IPS DF 6.9 (cell line): ENCODE data around the gene SPAG8.
A peak's percentile ranks its signal among the peaks of the same experiment; 100 is the strongest.

Experiments used
- DNase-seq: peaks from one replicate; pipeline ENCODE4 v3.0.0-alpha.2; 2013; ENCODE audit warnings: low read depth, low spot score
- H3K27ac ChIP-seq: one replicate; pipeline ENCODE4 v1.5.1; 2013; ENCODE audit warnings: low read length, control low read depth
- H3K27me3 ChIP-seq: 2 replicates; pipeline ENCODE4 v1.6.1; 2013; ENCODE audit warnings: mild to moderate bottlenecking, low read length; ENCODE audit not compliant: control insufficient read depth, insufficient read depth
- H3K36me3 ChIP-seq: 2 replicates; pipeline ENCODE4 v1.6.1; 2013; ENCODE audit warnings: low read length; ENCODE audit not compliant: control insufficient read depth, insufficient read depth
- H3K4me1 ChIP-seq: 2 replicates; pipeline ENCODE4 v1.6.1; 2013; ENCODE audit warnings: low read length; ENCODE audit not compliant: control insufficient read depth, insufficient read depth
- H3K4me3 ChIP-seq: 2 replicates; pipeline ENCODE4 v1.5.1; 2013; ENCODE audit warnings: mild to moderate bottlenecking, low read length
- H3K9me3 ChIP-seq: 2 replicates; pipeline ENCODE4 v1.6.1; 2013; ENCODE audit warnings: low read length, inconsistent platforms; ENCODE audit not compliant: control insufficient read depth, insufficient read depth
- WGBS: extraction: QIAGEN DNeasy Blood & Tissue Kit; methylation state at CpG from one replicate; pipeline ENCODE4 v1.1.7; 2013; ENCODE audit warnings: mixed read lengths, missing lambda C conversion rate; ENCODE audit not compliant: insufficient read length, insufficient coverage; 5-methylcytosine and 5-hydroxymethylcytosine counted together

SPAG8 gene

DNA sequence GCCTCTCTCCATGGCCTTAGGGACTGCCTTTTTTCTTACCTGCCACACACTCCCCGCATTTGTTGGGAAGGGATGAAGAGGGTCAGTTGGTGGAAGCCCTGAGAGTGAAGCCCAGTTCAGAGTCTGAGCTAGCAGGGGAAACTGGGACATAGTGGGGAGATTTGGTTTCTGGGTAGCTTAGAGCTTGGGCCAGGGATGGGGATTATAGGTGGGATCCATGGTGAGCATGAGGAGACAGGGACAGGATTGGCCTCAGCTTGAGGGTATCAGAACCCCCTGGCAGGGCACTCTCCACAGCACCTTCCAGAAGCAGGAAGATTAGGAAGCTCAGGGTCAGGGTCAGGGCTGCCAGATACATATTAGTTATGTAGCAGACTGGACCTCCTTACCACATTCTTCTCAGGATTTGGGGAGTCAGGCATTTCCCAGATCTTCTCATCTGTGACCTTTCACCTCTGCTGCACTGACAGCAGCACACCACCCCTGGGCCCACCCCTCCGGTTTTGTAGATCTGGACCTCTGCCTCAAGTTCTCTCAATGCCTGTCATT is 40.3 kb upstream of the SPAG8 start:
- Histone ChIP-seq H3K36me3 (peaks cover 4% of the 10 kb centered on the region; the same call in 1 of the 2 replicates), H3K27ac (no peak overlapping the region), H3K27me3 (no peaks in the 10 kb centered on the region), H3K4me3 (no peak overlapping the region), H3K9me3 (no peaks in the 10 kb centered on the region), H3K4me1 (no peaks in the 10 kb centered on the region)
- no CpG with 5 or more reads among the region's 2 CpGs for WGBS
- DNase-seq = no peak

- no peak for DNase-seq
- Histone ChIP-seq H3K27ac (no peak overlapping the region), H3K4me3 (no peak overlapping the region)
These were observed 35.9 kb upstream of the SPAG8 start for GRCh38 chr9:35847792-35848572.

DNA sequence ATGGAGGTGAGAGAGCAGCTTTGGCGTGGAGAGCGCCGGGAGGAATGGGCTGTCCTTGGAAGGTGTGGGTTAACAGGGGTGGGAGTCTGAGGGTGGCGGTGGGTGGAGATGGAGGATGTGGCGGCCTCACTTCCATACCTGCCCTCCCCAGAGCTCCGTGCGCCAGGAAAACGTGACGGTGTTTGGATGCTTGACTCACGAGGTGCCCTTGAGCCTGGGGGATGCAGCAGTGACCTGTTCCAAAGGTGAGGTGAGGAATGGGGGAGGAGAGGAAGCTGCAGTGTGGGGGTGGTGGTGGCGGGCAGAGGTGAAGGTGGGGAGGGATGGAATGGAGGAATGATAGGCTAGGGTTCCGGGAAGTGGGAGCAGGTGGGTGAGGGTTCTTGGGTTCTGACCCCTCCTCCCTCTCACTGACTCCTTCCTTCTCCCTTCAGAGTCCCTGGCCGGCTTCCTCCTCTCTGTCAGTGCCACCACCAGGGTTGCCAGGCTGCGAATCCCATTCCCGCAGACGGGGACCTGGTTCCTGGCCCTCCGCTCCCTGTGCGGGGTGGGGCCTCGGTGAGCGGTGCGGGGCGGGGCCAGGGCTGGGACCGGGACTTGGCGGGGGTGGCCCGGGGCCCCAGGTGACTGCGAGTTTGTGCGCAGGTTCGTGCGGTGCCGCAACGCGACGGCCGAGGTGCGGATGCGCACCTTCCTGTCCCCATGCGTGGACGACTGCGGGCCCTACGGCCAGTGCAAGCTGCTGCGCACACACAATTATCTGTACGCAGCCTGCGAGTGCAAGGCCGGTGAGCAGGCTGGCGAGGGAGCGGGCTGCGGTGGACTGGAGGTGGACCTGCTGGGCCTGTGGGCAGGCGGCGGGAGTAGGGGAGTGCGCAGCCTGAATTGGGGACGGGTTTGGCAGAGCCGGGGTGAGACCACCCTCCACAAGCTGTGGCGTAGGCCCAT is 34.0 kb upstream of the SPAG8 start:
- no CpG with 5 or more reads among the region's 53 CpGs for WGBS
- Histone ChIP-seq H3K9me3 (no peaks in the 10 kb centered on the region), H3K4me3 (peak overlapping the region; percentile 75), H3K27ac (no peak overlapping the region), H3K36me3 (0 out of 2 replicates have a peak, but pooled peaks cover 3% of the 10 kb centered on the region), H3K27me3 (no peaks in the 10 kb centered on the region), H3K4me1 (peaks cover 8% of the 10 kb centered on the region)
- DNase-seq = no peak

More at GRCh38 chr9:35847792-35848572, 35.9 kb upstream of the SPAG8 start:
- Histone ChIP-seq H3K27me3 (no peaks in the 10 kb centered on the region), H3K9me3 (no peaks in the 10 kb centered on the region), H3K4me1 (peaks cover 8% of the 10 kb centered on the region), H3K36me3 (0 out of 2 replicates have a peak, but pooled peaks cover 3% of the 10 kb centered on the region)
- no CpG with 5 or more reads among the region's 4 CpGs for WGBS

GRCh38 chr9:35844628-35845270 is 32.7 kb upstream of the SPAG8 start:
- peaks cover 8% of the 10 kb centered on the region for H3K4me1 ChIP-seq

DNA sequence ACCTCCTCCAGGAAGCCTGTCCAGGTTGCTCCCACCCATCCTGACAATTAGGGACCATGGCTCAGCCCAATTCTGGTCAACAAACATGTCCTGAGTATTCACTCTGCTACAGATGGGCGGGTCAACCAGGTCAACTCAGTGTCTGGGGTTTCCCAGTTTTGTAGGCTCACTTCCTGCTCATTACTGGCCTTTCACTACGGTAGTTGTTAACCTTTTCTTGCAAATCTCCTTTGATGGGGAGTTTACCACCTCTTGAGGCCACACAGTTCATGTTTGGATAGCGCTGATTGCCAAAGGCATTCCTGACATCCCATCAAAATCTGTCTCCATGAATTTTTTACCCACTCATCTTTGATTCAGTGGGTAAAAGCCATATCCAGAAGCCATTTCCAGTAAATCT is 30.7 kb upstream of the SPAG8 start:
- H3K4me3 ChIP-seq = no peak overlapping the region

More at GRCh38 chr9:35844628-35845270, 32.7 kb upstream of the SPAG8 start:
- Histone ChIP-seq H3K27ac (no peak overlapping the region), H3K4me3 (no peak overlapping the region), H3K36me3 (0 out of 2 replicates have a peak, but pooled peaks cover 3% of the 10 kb centered on the region), H3K27me3 (no peaks in the 10 kb centered on the region), H3K9me3 (no peaks in the 10 kb centered on the region)
- WGBS = no CpG with 5 or more reads among the region's 7 CpGs
- DNase-seq = no peak

DNA sequence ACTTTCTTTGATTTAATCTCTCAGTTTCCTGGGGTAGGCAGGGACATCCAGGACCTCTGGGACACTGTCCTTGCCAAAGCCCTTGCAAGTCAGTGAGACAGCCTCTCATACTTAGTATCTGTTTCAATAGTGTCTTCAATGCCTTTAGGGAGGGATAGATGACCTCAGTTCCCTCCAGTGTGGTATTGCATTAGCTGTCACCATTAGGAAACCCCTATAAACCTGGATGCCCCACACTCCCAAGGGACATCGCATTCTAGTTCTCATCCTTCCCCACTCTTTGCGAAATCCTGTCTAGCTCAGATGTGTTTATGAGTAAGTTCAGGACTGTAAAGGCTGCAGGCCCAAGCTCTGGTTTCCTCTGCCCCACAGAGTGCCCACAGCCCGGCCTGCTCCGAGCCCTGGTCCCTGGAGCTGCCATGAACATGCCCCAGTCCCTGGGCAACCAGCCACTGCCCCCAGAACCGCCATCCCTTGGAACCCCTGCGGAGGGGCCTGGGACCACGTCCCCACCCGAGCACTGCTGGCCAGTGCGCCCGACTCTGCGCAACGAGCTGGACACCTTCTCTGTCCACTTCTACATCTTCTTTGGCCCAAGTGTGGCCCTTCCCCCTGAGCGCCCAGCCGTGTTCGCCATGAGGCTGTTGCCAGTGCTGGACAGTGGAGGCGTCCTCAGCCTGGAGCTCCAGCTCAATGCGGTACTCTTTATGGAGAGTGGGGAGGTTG is 30.1 kb upstream of the SPAG8 start:
- no peak for DNase-seq
- Histone ChIP-seq H3K27ac (no peak overlapping the region), H3K36me3 (0 out of 2 replicates have a peak, but pooled peaks cover 3% of the 10 kb centered on the region), H3K4me3 (no peak overlapping the region), H3K4me1 (peaks cover 8% of the 10 kb centered on the region), H3K27me3 (no peaks in the 10 kb centered on the region), H3K9me3 (no peaks in the 10 kb centered on the region)
- no CpG with 5 or more reads among the region's 17 CpGs for WGBS

More for the DNA sequence above, 30.7 kb upstream of the SPAG8 start:
- Histone ChIP-seq H3K27me3 (no peaks in the 10 kb centered on the region), H3K4me1 (peaks cover 8% of the 10 kb centered on the region), H3K27ac (no peak overlapping the region), H3K36me3 (0 out of 2 replicates have a peak, but pooled peaks cover 3% of the 10 kb centered on the region), H3K9me3 (no peaks in the 10 kb centered on the region)
- no CpG with 5 or more reads among the region's 3 CpGs for WGBS
- DNase-seq = no peak

- Histone ChIP-seq H3K27ac (no peak overlapping the region), H3K36me3 (no peaks in the 10 kb centered on the region), H3K4me1 (peaks cover 5% of the 10 kb centered on the region), H3K27me3 (no peaks in the 10 kb centered on the region), H3K9me3 (no peaks in the 10 kb centered on the region), H3K4me3 (no peak overlapping the region)
- no CpG with 5 or more reads among the region's 5 CpGs for WGBS
- DNase-seq = no peak
These were observed 29.5 kb upstream of the SPAG8 start for GRCh38 chr9:35841645-35841900.

- no peaks in the 10 kb centered on the region for H3K27me3 ChIP-seq
- DNase-seq = no peak
- H3K9me3 ChIP-seq = no peaks in the 10 kb centered on the region
- no peak overlapping the region for H3K27ac ChIP-seq
- no peaks in the 10 kb centered on the region for H3K36me3 ChIP-seq
- H3K4me3 ChIP-seq = no peak overlapping the region
- no CpG with 5 or more reads among the region's 15 CpGs for WGBS
- peaks cover 2% of the 10 kb centered on the region; the same call in 1 of the 2 replicates for H3K4me1 ChIP-seq
These were observed 29.0 kb upstream of the SPAG8 start for GRCh38 chr9:35840881-35841644.

GRCh38 chr9:35839926-35840325 is 27.9 kb upstream of the SPAG8 start:
- H3K27ac ChIP-seq = no peak overlapping the region
- no CpG with 5 or more reads among the region's 5 CpGs for WGBS
- H3K4me1 ChIP-seq = peaks cover 2% of the 10 kb centered on the region; the same call in 1 of the 2 replicates
- H3K9me3 ChIP-seq = no peaks in the 10 kb centered on the region
- no peaks in the 10 kb centered on the region for H3K36me3 ChIP-seq
- H3K4me3 ChIP-seq = no peak overlapping the region
- DNase-seq = no peak
- no peaks in the 10 kb centered on the region for H3K27me3 ChIP-seq
